Measurements from ENCODE around the gene NOTCH4.
"Not testable (repeated sequence)": the region's sequence is repeated elsewhere in the genome, so short reads cannot be mapped to it uniquely, and the experiment has no call there.

The NOTCH4 gene

DNA sequence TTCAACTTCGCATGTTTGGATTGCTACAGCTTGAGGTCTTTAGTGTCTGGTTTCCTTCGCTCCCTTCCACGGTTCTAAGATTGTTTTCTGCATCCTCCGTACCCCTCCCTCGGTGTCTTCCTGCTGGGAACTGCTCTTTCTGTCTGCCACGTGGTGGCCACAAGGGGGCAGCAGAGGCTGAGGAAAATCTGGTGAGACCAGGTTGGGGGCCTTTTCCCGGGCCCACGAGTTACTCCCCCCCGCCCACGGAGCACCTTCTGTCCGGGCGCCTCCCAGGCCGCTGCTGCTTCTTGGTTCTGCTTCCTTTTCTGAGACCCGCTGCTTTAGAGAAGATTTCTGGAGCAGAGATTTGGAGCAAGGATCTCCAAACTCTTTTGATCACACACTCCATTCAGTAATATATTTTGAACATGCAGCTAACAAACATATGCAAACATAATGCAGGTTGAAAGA is 21.1 kb upstream of the NOTCH4 start:
- Histone ChIP-seq H3K4me1 (ENCODE audit: control insufficient read depth, insufficient read depth, low read length) (no peaks in the 10 kb centered on the region), H3K9ac (ENCODE audit: low read depth, low read length) (no peak overlapping the region), H3K27ac (ENCODE audit: low read depth, low read length) (no peak overlapping the region), H3K9me3 (ENCODE audit: control insufficient read depth, insufficient read depth, low read length) (peaks cover 12% of the 10 kb centered on the region), H3K36me3 (ENCODE audit: control insufficient read depth, insufficient read depth, low read length) (no peaks in the 10 kb centered on the region), H3K27me3 (ENCODE audit: control insufficient read depth, insufficient read depth, low read length) (peaks cover 3% of the 10 kb centered on the region; the same call in 1 of the 2 replicates), H3K4me3 (ENCODE audit: low read depth, low read length) (peak overlapping the region; percentile 31; the same call in 1 of the 2 replicates)

DNA sequence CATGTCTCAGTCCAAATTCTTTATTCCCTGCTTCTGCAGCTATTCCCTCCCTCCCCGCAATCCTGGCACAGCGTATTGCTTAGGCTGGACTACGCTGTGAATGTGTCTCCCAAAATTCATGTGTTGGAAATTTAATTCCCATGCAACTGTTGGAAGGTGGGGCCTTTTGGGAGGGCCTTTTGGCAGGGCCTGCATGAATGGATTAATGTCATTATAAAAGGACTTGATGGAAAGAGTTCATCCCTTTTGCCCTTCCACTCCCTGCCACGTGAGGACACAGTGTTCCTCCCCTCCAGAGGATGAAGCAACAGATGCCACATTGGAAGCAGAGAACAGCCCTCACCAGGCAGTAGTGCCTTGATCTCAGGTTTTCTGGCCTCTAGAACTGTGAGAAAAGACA is 20.4 kb upstream of the NOTCH4 start:
- Histone ChIP-seq H3K4me1 (ENCODE audit: control insufficient read depth, insufficient read depth, low read length) (no peaks in the 10 kb centered on the region), H3K27me3 (ENCODE audit: control insufficient read depth, insufficient read depth, low read length) (peaks cover 3% of the 10 kb centered on the region; the same call in 1 of the 2 replicates), H3K9ac (ENCODE audit: low read depth, low read length) (no peak overlapping the region), H3K4me3 (ENCODE audit: low read depth, low read length) (no peak overlapping the region), H3K9me3 (ENCODE audit: control insufficient read depth, insufficient read depth, low read length) (peaks cover 10% of the 10 kb centered on the region), H3K27ac (ENCODE audit: low read depth, low read length) (no peak overlapping the region), H3K36me3 (ENCODE audit: control insufficient read depth, insufficient read depth, low read length) (no peaks in the 10 kb centered on the region)

DNA sequence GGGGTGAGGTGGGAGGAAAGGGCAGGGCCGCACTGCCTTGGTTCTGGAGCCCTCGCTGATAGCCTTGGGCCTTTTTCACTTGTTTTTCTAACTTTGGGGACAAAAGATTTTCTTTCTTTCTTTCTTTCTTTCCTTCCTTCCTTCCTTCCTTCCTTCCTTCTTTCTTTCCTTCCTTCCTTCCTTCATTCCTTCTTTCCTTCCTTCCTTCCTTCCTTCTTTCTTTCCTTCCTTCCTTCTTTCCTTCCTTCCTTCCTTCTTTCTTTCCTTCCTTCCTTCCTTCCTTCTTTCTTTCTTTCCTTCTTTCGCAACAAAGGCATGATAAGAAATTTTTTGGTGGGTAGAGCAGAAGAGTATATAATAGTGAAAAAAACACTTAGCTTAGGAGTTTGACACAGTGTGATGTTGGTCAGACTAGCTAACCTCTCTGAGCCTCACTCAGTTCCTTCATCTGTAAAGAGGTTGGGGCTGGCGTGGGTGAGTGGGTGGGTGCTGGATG is 18.5 kb upstream of the NOTCH4 start:
- not testable (repeated sequence) for H3K9ac ChIP-seq (ENCODE audit: low read depth, low read length); H3K27ac ChIP-seq (ENCODE audit: low read depth, low read length); H3K4me1 ChIP-seq (ENCODE audit: control insufficient read depth, insufficient read depth, low read length); H3K9me3 ChIP-seq (ENCODE audit: control insufficient read depth, insufficient read depth, low read length); H3K27me3 ChIP-seq (ENCODE audit: control insufficient read depth, insufficient read depth, low read length); H3K4me3 ChIP-seq (ENCODE audit: low read depth, low read length); H3K36me3 ChIP-seq (ENCODE audit: control insufficient read depth, insufficient read depth, low read length)

DNA sequence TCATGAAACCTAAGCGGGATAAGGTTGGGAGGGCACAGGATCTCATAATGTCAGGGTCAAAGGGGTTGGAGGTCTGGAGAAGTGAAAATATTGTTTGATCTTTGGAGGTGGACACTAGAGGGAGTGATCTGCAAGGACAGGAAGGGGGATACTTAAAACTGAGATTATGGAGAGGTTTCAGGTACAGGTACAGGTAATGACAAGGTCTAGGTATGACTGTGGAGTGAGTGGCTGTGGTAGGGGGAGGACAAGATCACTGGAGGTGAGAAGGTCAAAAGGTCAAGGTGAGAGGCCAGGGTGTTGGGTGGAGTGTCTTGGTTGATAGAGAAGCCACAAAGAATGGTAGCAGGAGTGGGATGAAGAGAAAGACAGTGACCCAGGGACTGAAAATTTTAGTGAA is 16.8 kb upstream of the NOTCH4 start:
- peaks cover 3% of the 10 kb centered on the region; the same call in 1 of the 2 replicates for H3K27me3 ChIP-seq (ENCODE audit: control insufficient read depth, insufficient read depth, low read length)
- no peak overlapping the region for H3K4me3 ChIP-seq (ENCODE audit: low read depth, low read length)
- H3K9me3 ChIP-seq (ENCODE audit: control insufficient read depth, insufficient read depth, low read length), result no peaks in the 10 kb centered on the region
- H3K27ac ChIP-seq (ENCODE audit: low read depth, low read length), result no peak overlapping the region
- H3K9ac ChIP-seq (ENCODE audit: low read depth, low read length), result no peak overlapping the region
- H3K36me3 ChIP-seq (ENCODE audit: control insufficient read depth, insufficient read depth, low read length), result no peaks in the 10 kb centered on the region
- H3K4me1 ChIP-seq (ENCODE audit: control insufficient read depth, insufficient read depth, low read length), result no peaks in the 10 kb centered on the region

DNA sequence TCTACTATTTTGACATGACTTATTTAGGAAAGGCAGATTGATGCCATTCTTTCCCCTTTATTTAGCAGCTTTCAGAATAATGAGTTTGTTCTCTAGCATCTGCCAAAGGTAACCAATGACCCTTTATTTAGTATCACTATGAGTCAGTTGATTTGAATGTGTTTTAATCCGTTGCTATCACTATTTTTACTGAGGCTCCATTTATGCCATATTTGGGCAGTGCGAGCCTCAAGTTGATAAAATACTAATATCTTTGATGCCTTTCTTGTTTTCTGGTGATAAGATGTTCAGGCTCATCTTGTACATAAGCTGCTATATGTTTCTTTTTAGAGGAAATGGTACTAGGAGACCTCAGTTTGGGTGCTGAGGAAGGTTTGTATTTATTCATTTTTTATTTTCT is 15.6 kb upstream of the NOTCH4 start:
- Histone ChIP-seq H3K27me3 (ENCODE audit: control insufficient read depth, insufficient read depth, low read length) (peaks cover 3% of the 10 kb centered on the region; the same call in 1 of the 2 replicates), H3K9me3 (ENCODE audit: control insufficient read depth, insufficient read depth, low read length) (no peaks in the 10 kb centered on the region), H3K36me3 (ENCODE audit: control insufficient read depth, insufficient read depth, low read length) (no peaks in the 10 kb centered on the region), H3K27ac (ENCODE audit: low read depth, low read length) (no peak overlapping the region), H3K4me3 (ENCODE audit: low read depth, low read length) (no peak overlapping the region), H3K9ac (ENCODE audit: low read depth, low read length) (no peak overlapping the region), H3K4me1 (ENCODE audit: control insufficient read depth, insufficient read depth, low read length) (no peaks in the 10 kb centered on the region)

DNA sequence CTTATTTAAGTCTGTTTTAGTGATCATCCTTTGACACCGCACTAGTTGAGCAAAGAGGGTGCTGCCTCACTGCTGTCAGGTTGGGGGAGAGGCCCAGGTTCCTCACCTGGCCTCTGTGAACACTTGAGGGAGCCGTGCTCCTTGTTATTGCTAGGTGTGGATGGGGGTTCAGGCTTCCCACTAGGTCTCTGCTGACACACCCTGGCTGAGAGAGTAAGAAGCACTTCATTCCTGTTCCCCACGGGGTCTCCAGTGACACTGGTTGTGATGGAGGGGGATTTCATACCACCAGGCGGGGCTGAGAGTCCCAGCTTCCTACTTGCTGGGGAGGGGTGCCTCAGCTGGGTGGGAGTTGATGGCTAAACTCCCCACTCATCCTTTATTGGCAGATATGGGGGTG is 11.1 kb upstream of the NOTCH4 start:
- Histone ChIP-seq H3K9me3 (ENCODE audit: control insufficient read depth, insufficient read depth, low read length) (no peaks in the 10 kb centered on the region), H3K36me3 (ENCODE audit: control insufficient read depth, insufficient read depth, low read length) (no peaks in the 10 kb centered on the region), H3K9ac (ENCODE audit: low read depth, low read length) (no peak overlapping the region), H3K27me3 (ENCODE audit: control insufficient read depth, insufficient read depth, low read length) (no peaks in the 10 kb centered on the region), H3K4me3 (ENCODE audit: low read depth, low read length) (no peak overlapping the region), H3K27ac (ENCODE audit: low read depth, low read length) (no peak overlapping the region), H3K4me1 (ENCODE audit: control insufficient read depth, insufficient read depth, low read length) (no peaks in the 10 kb centered on the region)

DNA sequence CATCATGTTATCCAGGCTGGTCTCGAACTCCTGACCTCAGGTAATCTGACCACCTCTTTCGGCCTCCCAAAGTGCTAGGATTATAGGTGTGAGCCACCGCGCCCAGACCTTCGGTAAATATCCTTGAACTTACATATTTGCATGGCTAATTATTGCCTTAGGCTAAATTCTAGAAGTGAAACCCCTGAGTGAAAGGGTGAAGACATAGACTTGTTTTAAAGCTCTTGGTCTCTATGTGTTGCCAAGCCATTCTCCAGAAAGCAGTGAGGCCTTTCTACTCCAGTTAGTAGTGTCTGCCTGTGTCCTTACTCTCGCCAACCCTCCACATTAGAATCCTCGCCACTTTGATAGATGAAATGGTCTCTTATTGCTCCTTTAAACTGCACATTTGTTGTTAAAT is 2.6 kb upstream of the NOTCH4 start:
- Histone ChIP-seq H3K4me3 (ENCODE audit: low read depth, low read length) (no peak overlapping the region), H3K27ac (ENCODE audit: low read depth, low read length) (no peak overlapping the region), H3K9ac (ENCODE audit: low read depth, low read length) (no peak overlapping the region), H3K9me3 (ENCODE audit: control insufficient read depth, insufficient read depth, low read length) (no peaks in the 10 kb centered on the region), H3K36me3 (ENCODE audit: control insufficient read depth, insufficient read depth, low read length) (no peaks in the 10 kb centered on the region), H3K27me3 (ENCODE audit: control insufficient read depth, insufficient read depth, low read length) (no peaks in the 10 kb centered on the region), H3K4me1 (ENCODE audit: control insufficient read depth, insufficient read depth, low read length) (peaks cover 4% of the 10 kb centered on the region; the same call in 1 of the 2 replicates)

DNA sequence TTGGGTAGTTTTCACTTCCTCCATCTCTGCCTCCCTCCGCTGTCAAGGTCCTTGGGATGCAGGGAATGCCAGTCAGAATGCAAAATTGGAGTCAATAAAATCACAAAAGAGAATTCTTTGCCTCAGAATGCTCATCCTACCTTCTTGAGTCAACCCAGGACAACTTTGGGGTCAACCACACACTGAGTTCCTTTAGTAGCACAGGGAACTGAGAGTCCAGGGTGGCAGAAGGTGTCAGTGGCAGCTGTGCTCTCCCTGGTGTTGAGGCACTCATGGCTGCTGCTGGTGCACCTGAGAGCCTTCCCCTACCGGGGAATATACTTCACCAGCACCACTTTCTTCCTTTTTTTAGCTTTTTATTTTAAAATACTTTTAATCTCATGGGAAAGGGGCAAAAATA is 829 bp upstream of the NOTCH4 start:
- H3K9ac ChIP-seq (ENCODE audit: low read depth, low read length), result no peak overlapping the region
- no peaks in the 10 kb centered on the region for H3K36me3 ChIP-seq (ENCODE audit: control insufficient read depth, insufficient read depth, low read length)
- no peak overlapping the region for H3K4me3 ChIP-seq (ENCODE audit: low read depth, low read length)
- no peak overlapping the region for H3K27ac ChIP-seq (ENCODE audit: low read depth, low read length)
- no peaks in the 10 kb centered on the region for H3K27me3 ChIP-seq (ENCODE audit: control insufficient read depth, insufficient read depth, low read length)
- H3K4me1 ChIP-seq (ENCODE audit: control insufficient read depth, insufficient read depth, low read length), result peaks cover 4% of the 10 kb centered on the region; the same call in 1 of the 2 replicates
- no peaks in the 10 kb centered on the region for H3K9me3 ChIP-seq (ENCODE audit: control insufficient read depth, insufficient read depth, low read length)

DNA sequence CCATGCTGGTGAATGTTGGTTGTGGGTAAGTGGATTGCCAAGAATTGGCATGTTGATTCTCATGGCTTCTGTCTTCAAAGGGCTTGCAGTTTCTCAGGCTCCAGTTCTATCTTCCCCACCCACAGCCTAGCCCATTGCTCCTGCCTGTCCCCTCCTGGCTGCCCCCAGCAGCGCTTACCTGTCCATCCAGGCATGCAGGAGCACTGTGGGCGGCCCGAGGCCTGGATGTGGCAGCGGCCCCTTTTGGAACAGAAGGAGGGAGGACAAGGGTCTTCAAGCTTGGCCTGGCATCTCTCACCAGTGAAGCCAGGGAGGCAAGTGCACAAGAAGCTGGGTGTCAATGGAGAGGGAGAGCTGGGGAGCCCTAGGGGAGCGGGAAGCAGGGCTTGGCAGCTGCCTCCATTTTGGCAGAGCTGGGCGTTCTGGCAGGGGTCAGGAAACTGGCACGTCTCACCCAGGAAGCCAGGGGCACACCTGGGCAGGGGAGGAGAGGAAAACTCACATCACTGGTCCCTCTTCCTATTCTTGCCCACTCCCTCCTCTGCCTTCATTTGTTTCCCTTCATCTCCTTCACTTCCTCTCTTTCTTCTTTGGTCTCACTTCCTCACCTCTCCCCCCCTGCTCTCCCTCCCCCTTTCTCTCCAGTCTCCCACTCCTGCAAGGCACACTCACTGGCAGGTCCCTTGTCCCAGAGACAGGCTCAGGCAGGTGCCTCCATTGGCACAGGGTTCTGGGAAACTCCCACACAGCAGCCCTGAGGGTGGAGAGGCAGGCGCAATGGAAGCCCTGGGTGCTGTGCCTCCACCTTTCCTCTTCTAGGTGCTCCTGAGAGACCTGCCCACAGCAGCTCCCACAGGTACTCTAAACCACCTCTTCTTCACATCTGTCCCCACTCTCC is 1.3 kb downstream of the NOTCH4 start:
- Histone ChIP-seq H3K9me3 (ENCODE audit: control insufficient read depth, insufficient read depth, low read length) (no peaks in the 10 kb centered on the region), H3K27me3 (ENCODE audit: control insufficient read depth, insufficient read depth, low read length) (no peaks in the 10 kb centered on the region), H3K9ac (ENCODE audit: low read depth, low read length) (no peak overlapping the region), H3K4me1 (ENCODE audit: control insufficient read depth, insufficient read depth, low read length) (peaks cover 4% of the 10 kb centered on the region; the same call in 1 of the 2 replicates), H3K36me3 (ENCODE audit: control insufficient read depth, insufficient read depth, low read length) (no peaks in the 10 kb centered on the region), H3K27ac (ENCODE audit: low read depth, low read length) (no peak overlapping the region), H3K4me3 (ENCODE audit: low read depth, low read length) (no peak overlapping the region)

DNA sequence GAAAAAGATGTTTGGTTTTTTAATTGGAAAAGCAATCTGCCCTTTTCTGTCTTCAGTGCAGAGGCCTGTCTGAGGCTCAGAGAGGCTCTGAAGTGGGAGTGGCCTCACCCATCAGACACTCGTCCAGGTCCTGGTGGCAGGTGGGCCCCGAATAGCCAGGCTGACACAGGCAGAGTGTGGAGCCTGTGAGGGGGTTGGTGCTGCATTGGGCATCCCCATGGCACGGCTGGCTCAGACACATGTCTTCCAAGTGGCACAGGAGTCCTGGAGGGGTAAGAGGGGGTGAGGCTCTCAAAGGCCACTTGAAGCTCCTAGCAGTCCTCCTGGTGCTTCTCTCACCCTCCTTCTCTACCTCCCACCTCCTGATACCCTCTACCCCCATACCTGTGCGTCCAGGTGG is 3.8 kb downstream of the NOTCH4 start:
- no peak overlapping the region for H3K9ac ChIP-seq (ENCODE audit: low read depth, low read length)
- no peaks in the 10 kb centered on the region for H3K9me3 ChIP-seq (ENCODE audit: control insufficient read depth, insufficient read depth, low read length)
- H3K4me3 ChIP-seq (ENCODE audit: low read depth, low read length), result no peak overlapping the region
- no peaks in the 10 kb centered on the region for H3K27me3 ChIP-seq (ENCODE audit: control insufficient read depth, insufficient read depth, low read length)
- H3K27ac ChIP-seq (ENCODE audit: low read depth, low read length), result no peak overlapping the region
- peaks cover 4% of the 10 kb centered on the region; the same call in 1 of the 2 replicates for H3K4me1 ChIP-seq (ENCODE audit: control insufficient read depth, insufficient read depth, low read length)
- H3K36me3 ChIP-seq (ENCODE audit: control insufficient read depth, insufficient read depth, low read length), result no peaks in the 10 kb centered on the region

GRCh38 chr6:32218167-32218566 is 5.7 kb downstream of the NOTCH4 start:
- Histone ChIP-seq H3K36me3 (ENCODE audit: control insufficient read depth, insufficient read depth, low read length) (no peaks in the 10 kb centered on the region), H3K27ac (ENCODE audit: low read depth, low read length) (no peak overlapping the region), H3K9me3 (ENCODE audit: control insufficient read depth, insufficient read depth, low read length) (no peaks in the 10 kb centered on the region), H3K4me3 (ENCODE audit: low read depth, low read length) (no peak overlapping the region), H3K27me3 (ENCODE audit: control insufficient read depth, insufficient read depth, low read length) (no peaks in the 10 kb centered on the region), H3K9ac (ENCODE audit: low read depth, low read length) (no peak overlapping the region), H3K4me1 (ENCODE audit: control insufficient read depth, insufficient read depth, low read length) (no peaks in the 10 kb centered on the region)

Data from HUES48 (cell line).